ENCODE results near the gene EXO1.
"Not testable (repeated sequence)": the region's sequence is repeated elsewhere in the genome, so short reads cannot be mapped to it uniquely, and the experiment has no call there.

EXO1 gene

DNA sequence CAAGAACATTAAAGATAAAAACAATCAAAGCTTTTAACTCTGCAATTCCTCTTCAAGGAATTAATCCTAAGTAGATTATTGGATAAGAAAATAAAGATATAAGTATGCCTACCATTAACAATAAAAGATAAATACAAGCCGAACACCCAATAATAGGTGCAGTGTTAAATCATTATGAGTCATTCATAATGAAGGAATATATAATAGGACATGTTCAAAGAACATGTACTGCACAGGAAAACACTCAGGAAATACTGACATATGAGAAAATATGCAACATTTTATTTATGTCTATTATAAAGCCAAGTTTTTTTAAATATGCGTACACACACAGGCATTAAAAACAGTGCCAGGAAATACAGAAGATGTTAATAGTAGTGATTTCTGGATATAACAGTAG is 11.1 kb upstream of the EXO1 start:
- DNase-seq (ENCODE audit: low read depth in 2 of 2): no peak

- no peak for DNase-seq (ENCODE audit: low read depth in 2 of 2)
These were observed 10.6 kb upstream of the EXO1 start for GRCh38 chr1:241837416-241837815.

- no peak for DNase-seq (ENCODE audit: low read depth in 2 of 2)
These were observed 10.1 kb upstream of the EXO1 start for GRCh38 chr1:241837901-241838300.

DNA sequence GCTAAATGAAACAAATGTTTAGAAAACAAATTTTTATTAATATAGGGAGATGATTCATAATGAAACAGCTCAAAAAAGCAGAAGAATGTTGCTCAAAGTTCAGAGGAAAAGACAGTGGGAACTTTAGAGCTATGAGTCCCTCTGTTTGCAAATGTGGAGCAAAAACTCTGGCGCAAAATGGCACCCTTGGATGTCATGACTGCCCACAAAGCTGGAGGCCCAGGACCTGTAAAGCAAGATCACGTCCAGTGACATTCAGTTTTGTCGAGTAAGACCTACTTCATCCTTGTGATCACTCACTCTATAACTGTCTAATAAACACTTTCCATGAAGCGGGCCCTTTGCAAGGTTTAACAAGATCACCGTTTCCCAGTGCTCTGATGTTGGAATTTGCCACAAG is 9.1 kb upstream of the EXO1 start:
- no peak for DNase-seq (ENCODE audit: low read depth in 2 of 2)

- no peak for DNase-seq (ENCODE audit: low read depth in 2 of 2)
These were observed 8.5 kb upstream of the EXO1 start for GRCh38 chr1:241839369-241839979.

GRCh38 chr1:241840164-241840563 is 7.8 kb upstream of the EXO1 start:
- DNase-seq (ENCODE audit: low read depth in 2 of 2): no peak

DNA sequence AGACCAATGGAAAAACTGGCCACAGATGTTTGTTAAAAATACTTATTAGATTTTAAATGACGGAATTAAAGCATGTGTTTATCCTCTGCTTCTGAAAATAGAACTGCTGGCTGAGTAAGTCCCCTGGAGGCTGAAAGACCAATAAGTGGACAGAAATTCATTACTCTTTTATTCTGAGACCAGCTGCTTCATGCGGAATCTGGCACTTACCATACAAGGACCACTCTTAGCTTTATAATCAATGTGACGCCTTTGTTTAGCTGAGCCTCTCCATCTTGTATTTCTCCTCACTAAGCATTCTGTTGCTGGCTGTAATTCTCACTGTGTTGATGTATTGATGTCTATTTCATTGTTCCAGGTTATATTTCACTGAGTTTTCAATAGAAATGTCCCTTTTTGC is 6.3 kb upstream of the EXO1 start:
- DNase-seq (ENCODE audit: low read depth in 2 of 2): no peak

GRCh38 chr1:241842565-241842964 is 5.4 kb upstream of the EXO1 start:
- DNase-seq (ENCODE audit: low read depth in 2 of 2): no peak

- no peak for DNase-seq (ENCODE audit: low read depth in 2 of 2)
These were observed 3.4 kb upstream of the EXO1 start for GRCh38 chr1:241844593-241844992.

DNA sequence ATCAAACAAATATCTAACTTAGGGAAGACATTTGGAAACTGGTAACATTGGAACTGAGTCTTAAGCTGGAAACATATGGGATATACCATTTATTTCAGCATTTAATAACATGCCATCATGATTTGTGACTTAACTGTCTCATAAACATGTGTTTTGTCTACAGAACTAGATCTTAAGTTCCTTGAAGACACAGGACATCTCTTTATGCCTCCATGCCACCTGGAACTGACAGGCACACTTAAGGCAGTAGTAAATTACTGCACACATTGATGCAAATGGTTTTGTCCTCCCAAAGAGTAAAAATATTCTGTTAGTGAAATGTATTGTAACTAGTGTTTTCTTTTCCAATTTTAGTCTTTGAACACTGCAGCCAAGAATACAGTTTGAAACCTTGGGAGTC is 1.6 kb upstream of the EXO1 start:
- DNase-seq (ENCODE audit: low read depth in 2 of 2): no peak

DNA sequence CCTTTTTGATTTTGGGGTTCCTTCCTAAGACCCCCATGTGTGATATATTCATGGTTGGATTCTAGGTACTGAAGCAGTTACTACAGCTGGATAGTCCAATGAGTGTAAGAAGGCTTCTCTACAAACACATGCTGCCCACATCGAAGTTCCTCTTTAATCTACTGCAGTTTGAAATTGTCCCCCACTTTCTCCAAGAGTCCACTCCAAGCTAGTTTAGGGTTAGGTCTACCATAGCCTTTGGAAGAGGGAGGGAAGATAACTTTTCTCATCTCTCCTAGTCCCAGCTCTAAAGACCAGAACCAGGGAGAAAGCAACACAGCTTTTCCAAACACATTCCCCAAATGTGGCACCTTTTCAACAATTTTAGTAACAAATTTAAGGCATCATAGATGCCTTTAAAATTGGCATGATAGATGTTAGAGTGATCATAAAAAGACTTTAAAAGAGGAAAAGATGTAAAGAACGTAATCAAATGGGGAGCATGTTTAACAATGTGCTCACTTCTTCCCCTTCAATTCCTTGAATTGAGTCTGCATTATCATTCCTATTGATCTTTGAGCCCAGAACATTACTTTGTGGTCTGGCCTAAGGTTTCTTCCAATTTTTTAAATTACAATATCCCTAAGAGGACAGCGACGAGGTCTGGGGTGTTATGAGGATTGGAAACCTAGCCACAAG is 1.0 kb upstream of the EXO1 start:
- no peak for DNase-seq (ENCODE audit: low read depth in 2 of 2)

DNA sequence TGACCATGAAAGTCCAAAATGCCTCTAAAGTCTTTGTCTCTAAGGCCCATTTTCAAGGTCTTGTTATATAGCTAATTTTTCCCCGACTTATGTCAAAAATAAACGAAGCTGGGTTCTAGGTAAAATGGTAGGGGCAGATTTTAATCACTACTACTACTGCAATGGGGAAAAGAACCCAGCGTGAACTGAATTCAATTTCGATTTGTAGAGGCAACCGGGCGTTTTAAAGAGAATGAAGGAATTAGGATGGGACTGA is 536 bp upstream of the EXO1 start:
- no peak for DNase-seq (ENCODE audit: low read depth in 2 of 2)

DNA sequence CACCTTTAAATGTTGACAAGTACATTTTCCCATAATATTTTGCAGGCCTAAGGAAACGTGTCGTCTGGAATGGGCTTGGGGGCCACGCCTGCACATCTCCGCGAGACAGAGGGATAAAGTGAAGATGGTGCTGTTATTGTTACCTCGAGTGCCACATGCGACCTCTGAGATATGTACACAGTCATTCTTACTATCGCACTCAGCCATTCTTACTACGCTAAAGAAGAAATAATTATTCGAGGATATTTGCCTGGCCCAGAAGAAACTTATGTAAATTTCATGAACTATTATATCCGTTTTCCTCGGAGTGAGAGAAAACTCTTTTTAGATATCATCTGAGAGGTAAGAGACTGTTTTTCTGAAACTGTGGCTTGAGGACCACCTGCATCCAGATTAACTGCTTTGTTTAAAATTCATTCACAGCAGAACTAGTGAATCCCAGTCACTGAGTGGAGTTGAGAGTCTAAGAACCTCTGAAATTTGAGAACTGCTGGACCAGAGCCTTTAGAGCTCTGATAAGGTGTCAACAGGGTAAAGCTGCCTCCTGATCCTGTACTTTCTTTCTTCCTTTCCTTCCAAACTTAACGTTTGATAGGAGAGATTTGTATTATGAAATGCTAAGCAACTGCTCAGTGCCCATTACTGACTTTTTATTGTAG is 811 bp downstream of the EXO1 start:
- no peak for DNase-seq (ENCODE audit: low read depth in 2 of 2)

DNA sequence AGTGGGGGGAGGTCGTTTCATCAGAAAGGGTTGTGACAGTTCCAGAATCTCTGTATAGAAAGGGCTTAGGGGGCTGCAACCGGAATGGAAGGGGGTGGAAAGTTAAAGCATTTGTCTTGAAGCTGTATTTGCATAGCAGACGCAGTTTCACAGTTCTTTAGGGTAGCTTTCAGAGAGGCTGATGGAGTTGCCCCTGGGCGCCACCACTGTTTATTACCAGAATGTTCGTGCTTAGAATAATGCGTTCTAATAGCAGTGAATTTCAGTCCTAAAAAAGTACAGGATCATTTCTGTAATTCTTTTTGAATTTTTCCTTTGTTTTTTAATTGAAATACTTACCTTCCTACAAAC is 1.3 kb downstream of the EXO1 start:
- no peak for DNase-seq (ENCODE audit: low read depth in 2 of 2)

- DNase-seq (ENCODE audit: low read depth in 2 of 2): not testable (repeated sequence)
These were observed 7.6 kb downstream of the EXO1 start for GRCh38 chr1:241855545-241856140.

DNA sequence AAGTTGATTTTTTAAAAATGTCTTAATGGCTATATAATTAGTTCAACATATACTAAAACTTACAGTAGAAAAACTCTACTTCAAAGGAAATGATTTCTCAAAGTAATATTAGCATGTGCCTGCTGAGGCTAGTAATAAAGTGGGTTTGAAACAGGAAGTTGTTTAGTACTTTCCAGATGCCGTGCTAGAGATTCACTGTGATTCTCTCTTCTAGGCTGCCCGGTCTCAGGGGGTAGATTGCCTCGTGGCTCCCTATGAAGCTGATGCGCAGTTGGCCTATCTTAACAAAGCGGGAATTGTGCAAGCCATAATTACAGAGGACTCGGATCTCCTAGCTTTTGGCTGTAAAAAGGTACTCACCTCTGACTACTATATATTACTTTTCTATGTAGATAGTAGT is 9.1 kb downstream of the EXO1 start:
- DNase-seq (ENCODE audit: low read depth in 2 of 2): no peak

GRCh38 chr1:241860922-241861321 is 12.9 kb downstream of the EXO1 start:
- DNase-seq (ENCODE audit: low read depth in 2 of 2): no peak

DNA sequence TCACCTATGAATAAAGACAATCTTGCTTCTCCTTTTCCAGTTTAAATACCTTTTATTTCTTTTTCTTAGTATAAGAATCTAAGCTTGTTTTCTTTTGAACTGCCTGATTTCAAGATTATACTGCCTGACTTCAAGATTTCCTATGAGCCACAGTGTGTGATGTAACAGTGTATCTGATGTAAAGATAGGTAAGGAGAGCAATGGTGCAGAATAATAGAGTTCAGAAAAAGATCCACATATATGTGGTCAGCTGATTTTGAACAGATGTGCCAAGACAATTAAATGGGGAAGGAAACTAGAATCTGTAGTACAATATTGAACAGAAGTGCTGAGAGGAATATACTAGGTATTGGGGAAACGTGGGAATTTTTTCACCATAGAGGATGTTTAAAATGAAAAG is 21.0 kb downstream of the EXO1 start:
- DNase-seq (ENCODE audit: low read depth in 2 of 2): no peak

DNA sequence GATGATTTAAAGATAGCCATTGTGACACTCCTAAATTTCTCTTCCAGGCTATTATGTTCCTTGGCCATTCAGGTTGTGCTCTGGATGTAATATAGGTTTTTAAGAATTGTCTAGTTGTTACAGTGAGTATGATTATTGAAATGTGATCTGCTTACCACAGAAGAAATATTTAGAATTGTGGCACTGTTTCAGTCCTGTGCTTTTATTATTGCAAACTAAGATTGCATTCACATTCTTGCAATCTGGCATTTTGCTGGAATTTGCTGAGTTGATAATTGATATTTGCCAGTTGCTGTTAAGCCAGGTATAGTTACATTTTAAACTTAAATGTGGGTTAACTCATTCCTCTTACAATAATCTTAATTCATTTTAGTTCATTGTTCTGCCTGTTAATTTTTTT is 22.3 kb downstream of the EXO1 start:
- DNase-seq (ENCODE audit: low read depth in 2 of 2): no peak

DNA sequence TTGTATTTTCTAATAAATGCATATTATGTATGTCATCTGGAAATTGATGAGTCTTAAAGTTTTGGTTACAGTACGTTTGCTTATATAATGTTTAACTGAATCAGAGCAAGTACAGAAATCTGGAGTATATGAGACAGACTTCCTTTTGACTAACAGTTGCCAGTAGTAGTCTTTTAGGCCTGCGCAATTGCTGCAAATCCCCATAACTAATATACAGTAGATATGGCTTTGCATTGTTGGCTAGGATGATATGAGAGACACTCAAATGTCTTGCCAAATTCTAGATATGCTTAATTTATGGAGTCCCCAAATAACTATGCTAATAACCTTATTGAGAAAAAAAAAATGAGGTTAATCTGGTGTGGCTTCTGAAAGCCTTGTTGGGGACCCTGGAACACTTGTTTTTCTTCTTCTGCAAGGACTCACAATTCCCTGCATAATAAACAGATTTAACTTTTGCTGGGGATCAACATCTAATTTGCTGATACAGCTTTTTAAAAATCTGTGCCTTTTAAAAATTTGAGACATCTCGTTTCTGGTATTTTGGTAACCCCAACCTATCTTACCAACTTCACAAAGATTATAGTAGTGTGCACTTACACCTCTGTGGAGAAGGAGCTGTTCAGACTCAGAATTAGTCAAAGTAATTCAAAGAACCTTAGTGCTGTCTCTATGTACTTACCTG is 22.9 kb downstream of the EXO1 start:
- DNase-seq (ENCODE audit: low read depth in 2 of 2): no peak

DNA sequence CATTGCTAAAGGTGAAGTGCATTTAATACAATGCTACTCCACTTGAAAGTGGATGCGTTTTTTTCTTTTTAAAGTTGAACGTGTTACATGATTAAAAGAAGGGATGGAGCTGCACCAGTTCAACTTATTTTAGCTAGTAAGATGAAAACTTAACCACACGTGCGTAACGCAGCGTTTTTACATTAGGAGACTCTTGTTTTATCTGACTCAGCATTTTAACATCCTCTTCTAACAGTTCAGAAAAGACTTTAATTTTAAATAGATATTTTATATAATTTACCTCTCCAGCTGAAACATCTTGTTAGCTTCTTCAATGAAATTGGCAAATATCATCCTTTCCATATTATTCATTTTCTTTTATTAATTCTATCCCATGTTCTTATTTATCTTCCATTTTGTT is 33.4 kb downstream of the EXO1 start:
- no peak for DNase-seq (ENCODE audit: low read depth in 2 of 2)

DNA sequence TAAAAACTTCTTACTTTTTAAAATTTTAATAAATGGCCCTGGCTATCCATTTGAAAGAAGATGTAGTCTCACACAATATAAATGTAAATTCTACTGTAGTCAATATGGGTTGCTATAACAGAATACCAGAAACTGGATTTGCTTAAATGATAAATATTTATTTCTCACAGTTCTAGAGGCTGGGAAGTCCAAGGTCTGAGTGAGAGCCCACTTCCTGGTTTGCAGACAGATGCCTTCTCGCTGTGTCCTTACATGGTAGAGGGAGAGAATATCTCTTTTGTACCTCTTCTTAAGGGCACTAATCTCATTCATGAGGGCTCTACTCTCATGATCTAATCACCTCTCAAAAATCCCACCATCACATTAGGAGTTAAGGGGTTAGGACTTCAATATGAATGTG is 35.2 kb downstream of the EXO1 start:
- no peak for DNase-seq (ENCODE audit: low read depth in 2 of 2)

DNA sequence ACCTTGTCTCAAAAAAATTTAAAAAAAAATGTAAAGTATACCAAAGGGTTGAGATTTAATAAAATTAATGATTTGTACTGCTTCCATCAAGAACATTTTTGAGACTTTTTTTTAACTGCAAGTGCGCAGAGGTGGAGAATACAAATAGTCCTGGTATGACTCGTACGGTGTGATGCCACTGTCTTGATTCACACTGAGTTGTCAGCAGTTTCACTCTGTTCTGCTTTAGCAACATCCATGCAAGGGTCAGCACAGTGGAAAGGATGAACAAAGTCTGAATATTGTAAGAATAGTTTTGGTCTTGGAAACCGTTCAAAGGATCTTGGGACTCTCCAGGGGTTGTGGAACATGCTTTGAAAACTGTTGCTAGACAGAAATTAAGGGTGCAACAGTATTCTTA is 40.2 kb downstream of the EXO1 start:
- no peak for DNase-seq (ENCODE audit: low read depth in 2 of 2)

All from stimulated activated CD8-positive, alpha-beta memory T cell treated with anti-CD3 and anti-CD28 coated beads, Interleukin-2, amount 100 ng/mL, for 48 hours (primary cell).